Mammary epithelial cell (primary cell): ENCODE results near the gene ATP6V0E1.

Experiments used
- CTCF ChIP-seq, 2 donors: IDR thresholded peaks in 1 of 2; conservative IDR thresholded peaks in 1 of 2; 2 replicates each; pipeline ENCODE4 v1.5.1; 2011 to 2012; ENCODE audit warnings: inconsistent platforms in 2 of 2, low read length in 2 of 2, mild to moderate bottlenecking in 2 of 2, control low read depth in 1 of 2, low read depth in 1 of 2; ENCODE audit not compliant: insufficient read depth in 1 of 2; ENCODE audit errors: extremely low read depth in 1 of 2
- EZH2 ChIP-seq: IDR thresholded peaks from 2 replicates; pipeline ENCODE4 v1.6.1; 2012; ENCODE audit warnings: low read length, inconsistent platforms, borderline replicate concordance

GRCh38 chr5:173004447-173004846, 20.9 kb downstream of the ATP6V0E1 start:
- no peak for TF ChIP-seq CTCF (conservative IDR thresholded peaks at IDR 0.05 in 1 of 2, IDR thresholded peaks at IDR 0.05 in 1 of 2; ENCODE audit: extremely low read depth in 1 of 2, insufficient read depth in 1 of 2, low read depth in 1 of 2, low read length in 2 of 2)
- no peak for TF ChIP-seq EZH2
